Osteoblast (primary cell): ENCODE results near the gene ZNF227. TPM values are rescaled to one million over a fixed set of nuclear protein-coding genes. Genes with fewer than 3 reads are reported as not detected.
"Not testable (repeated sequence)": the region's sequence is repeated elsewhere in the genome, so short reads cannot be mapped to it uniquely, and the experiment has no call there.

Experiments
- DNase-seq: peaks from one replicate; pipeline ENCODE4 v3.0.0; 2011; ENCODE audit warnings: low spot score, mixed read lengths; ENCODE audit not compliant: insufficient read length; ENCODE audit errors: missing footprints
- H2AFZ ChIP-seq: 2 replicates; pipeline ENCODE4 v1.6.0; 2011; ENCODE audit warnings: mild to moderate bottlenecking, low read length
- H3K27ac ChIP-seq: 2 replicates; pipeline ENCODE4 v1.5.1; 2011; ENCODE audit warnings: mild to moderate bottlenecking, low read depth, low read length, moderate library complexity
- H3K27me3 ChIP-seq: 2 replicates; pipeline ENCODE4 v1.6.0; 2012; ENCODE audit warnings: mild to moderate bottlenecking, control low read depth, inconsistent platforms, low read length, moderate library complexity; ENCODE audit not compliant: insufficient read depth
- H3K36me3 ChIP-seq: 2 replicates; pipeline ENCODE4 v1.5.1; 2011; ENCODE audit warnings: mild to moderate bottlenecking, low read length, control low read depth, moderate library complexity; ENCODE audit not compliant: insufficient read depth
- H3K4me1 ChIP-seq: 2 replicates; pipeline ENCODE4 v1.5.1; 2011; ENCODE audit warnings: mild to moderate bottlenecking, low read length, control low read depth, moderate library complexity; ENCODE audit not compliant: insufficient read depth
- H3K4me2 ChIP-seq: 2 replicates; pipeline ENCODE4 v1.6.0; 2011; ENCODE audit warnings: mild to moderate bottlenecking, low read length; ENCODE audit not compliant: insufficient read depth
- H3K4me3 ChIP-seq: fragments of 200-600 bp; sonication (generic); 3 replicates; pipeline ENCODE4 v1.5.1; 2012; ENCODE audit warnings: mild to moderate bottlenecking, low read length, inconsistent platforms; ENCODE audit not compliant: insufficient read depth
- H3K79me2 ChIP-seq: 2 replicates; pipeline ENCODE4 v1.6.0; 2012; ENCODE audit warnings: mild to moderate bottlenecking, low read length, control low read depth, inconsistent platforms; ENCODE audit not compliant: insufficient read depth
- H3K9me3 ChIP-seq: 2 replicates; pipeline ENCODE4 v1.5.1; 2011; ENCODE audit warnings: low read depth, low read length, control low read depth
- H4K20me1 ChIP-seq: 2 replicates; pipeline ENCODE4 v1.6.0; 2012; ENCODE audit warnings: mild to moderate bottlenecking, low read length, control low read depth; ENCODE audit not compliant: insufficient read depth
- CTCF ChIP-seq: IDR thresholded peaks from 2 replicates; pipeline ENCODE4 v1.5.1; 2011; ENCODE audit warnings: mild to moderate bottlenecking, low read depth, low read length, moderate library complexity; ENCODE audit errors: extremely low read depth
- total RNA-seq: library from RNA; depleted of rRNA; stranded (reverse); fragments of >200 nt; gene quantifications from 2 replicates; pipeline ENCODE4 v1.2.3, GENCODE V29; 2012

ZNF227 gene
- total RNA-seq, 1 donor: 20.6 TPM

- Histone ChIP-seq H3K4me2 (no peak overlapping the region), H3K9me3 (no peaks in the 10 kb centered on the region), H3K27me3 (no peaks in the 10 kb centered on the region), H2AFZ (no peak overlapping the region), H3K4me3 (no peak overlapping the region), H3K36me3 (no peaks in the 10 kb centered on the region), H3K4me1 (no peaks in the 10 kb centered on the region), H3K27ac (no peak overlapping the region), H3K79me2 (no peaks in the 10 kb centered on the region), H4K20me1 (no peaks in the 10 kb centered on the region)
- no peak for DNase-seq
- no peak for TF ChIP-seq CTCF
Observed at GRCh38 chr19:44192127-44192526, 20.2 kb upstream of the ZNF227 start.

GRCh38 chr19:44196772-44197171 is 15.6 kb upstream of the ZNF227 start:
- Histone ChIP-seq H3K79me2 (no peaks in the 10 kb centered on the region), H4K20me1 (no peaks in the 10 kb centered on the region), H3K27ac (no peak overlapping the region), H3K4me2 (no peak overlapping the region), H3K36me3 (no peaks in the 10 kb centered on the region), H3K4me1 (no peaks in the 10 kb centered on the region), H3K27me3 (no peaks in the 10 kb centered on the region), H2AFZ (no peak overlapping the region), H3K4me3 (no peak overlapping the region), H3K9me3 (no peaks in the 10 kb centered on the region)
- DNase-seq: no peak
- TF ChIP-seq CTCF: no peak

- no peaks in the 10 kb centered on the region for H3K27me3 ChIP-seq
- no peaks in the 10 kb centered on the region for H4K20me1 ChIP-seq
- no peak overlapping the region for H3K4me3 ChIP-seq
- H3K4me2 ChIP-seq: no peak overlapping the region
- H3K9me3 ChIP-seq: no peaks in the 10 kb centered on the region
- TF ChIP-seq CTCF: no peak
- no peaks in the 10 kb centered on the region for H3K36me3 ChIP-seq
- H3K27ac ChIP-seq: no peak overlapping the region
- no peak overlapping the region for H2AFZ ChIP-seq
- DNase-seq: no peak
- no peaks in the 10 kb centered on the region for H3K79me2 ChIP-seq
- H3K4me1 ChIP-seq: no peaks in the 10 kb centered on the region
Observed at GRCh38 chr19:44202470-44202869, 9.9 kb upstream of the ZNF227 start.

- no peaks in the 10 kb centered on the region for H3K27me3 ChIP-seq
- no peak overlapping the region for H2AFZ ChIP-seq
- H3K9me3 ChIP-seq: no peaks in the 10 kb centered on the region
- H3K4me1 ChIP-seq: no peaks in the 10 kb centered on the region
- no peaks in the 10 kb centered on the region for H3K79me2 ChIP-seq
- no peak overlapping the region for H3K4me2 ChIP-seq
- no peaks in the 10 kb centered on the region for H3K36me3 ChIP-seq
- no peak for DNase-seq
- no peak overlapping the region for H3K27ac ChIP-seq
- H3K4me3 ChIP-seq: no peak overlapping the region
- TF ChIP-seq CTCF: no peak
- no peaks in the 10 kb centered on the region for H4K20me1 ChIP-seq
Observed at GRCh38 chr19:44202974-44203373, 9.4 kb upstream of the ZNF227 start.

GRCh38 chr19:44203877-44204276 is 8.5 kb upstream of the ZNF227 start:
- H4K20me1 ChIP-seq, DNase-seq, H3K36me3 ChIP-seq, H3K27me3 ChIP-seq, H3K79me2 ChIP-seq, H3K4me3 ChIP-seq, H3K4me2 ChIP-seq, H3K9me3 ChIP-seq, H2AFZ ChIP-seq, H3K4me1 ChIP-seq, H3K27ac ChIP-seq: not testable (repeated sequence)
